Glomerular visceral epithelial cell (primary cell): ENCODE data around the gene CAMK2G.
"Not testable (repeated sequence)": the region's sequence is repeated elsewhere in the genome, so short reads cannot be mapped to it uniquely, and the experiment has no call there.

ENCODE experiments used
- DNase-seq: peaks from one replicate; pipeline ENCODE4 v3.0.0-alpha.2; 2016; ENCODE audit errors: extremely low spot score

The CAMK2G gene

GRCh38 chr10:73840056-73840402 is 34.3 kb downstream of the CAMK2G start:
- DNase-seq = no peak

DNA sequence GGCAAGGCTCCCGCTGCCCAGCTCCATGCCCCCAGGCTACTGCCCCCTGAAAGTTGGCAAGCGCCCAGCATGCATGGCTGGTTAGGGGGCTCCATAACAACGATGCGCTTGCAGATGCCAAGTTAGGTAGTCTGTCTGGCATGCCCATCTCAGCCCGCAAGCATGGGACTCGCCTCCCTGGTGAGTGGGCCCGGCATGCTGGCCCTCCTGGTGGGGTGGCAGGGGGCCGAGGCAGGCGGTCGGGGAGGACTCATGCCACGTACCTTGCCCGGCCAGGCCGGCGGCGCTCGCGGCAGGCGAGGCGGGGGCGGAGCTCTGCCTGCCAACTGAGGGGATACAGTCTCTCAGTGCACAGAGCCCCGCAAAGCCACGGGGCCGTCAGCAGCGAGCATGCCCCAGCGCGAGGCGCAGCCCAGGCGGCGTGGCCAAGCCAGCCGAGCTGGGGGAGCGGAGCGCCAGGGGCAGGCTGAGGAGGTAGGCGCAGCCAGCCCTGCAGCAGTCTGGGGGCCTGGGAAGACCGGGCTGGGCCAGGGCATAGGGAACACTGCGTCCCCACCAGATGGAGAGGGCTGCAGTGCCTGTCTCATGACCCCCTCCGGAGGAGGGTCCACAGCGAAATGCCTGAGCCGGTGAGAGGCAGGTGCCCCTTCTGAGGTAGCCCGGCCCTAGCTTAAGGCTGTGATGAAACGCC is 34.9 kb downstream of the CAMK2G start:
- no peak for DNase-seq

- DNase-seq = no peak
Observed at GRCh38 chr10:73838827-73839226, 35.5 kb downstream of the CAMK2G start.

GRCh38 chr10:73838008-73838567 is 36.3 kb downstream of the CAMK2G start:
- no peak for DNase-seq

GRCh38 chr10:73837072-73837471 is 37.3 kb downstream of the CAMK2G start:
- peak; percentile 52 for DNase-seq

GRCh38 chr10:73836427-73836980 is 37.9 kb downstream of the CAMK2G start:
- no peak for DNase-seq

DNA sequence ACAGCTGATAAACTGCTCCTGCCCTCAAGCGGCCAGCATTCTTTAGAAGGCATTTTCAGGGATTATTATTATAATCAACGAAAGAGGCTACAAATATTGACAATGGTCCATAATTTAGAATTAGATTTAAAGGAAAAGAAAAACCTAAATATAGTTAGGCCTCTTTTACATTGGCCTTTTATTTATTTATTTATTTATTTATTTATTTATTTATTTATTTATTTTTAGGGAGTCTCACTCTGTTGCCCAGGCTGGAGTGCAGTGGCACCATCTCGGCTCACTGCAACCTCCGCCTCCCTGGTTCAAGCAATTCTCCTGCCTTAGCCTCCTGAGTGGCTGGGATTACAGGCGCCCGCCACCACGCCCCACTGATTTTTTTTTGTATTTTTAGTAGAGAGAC is 45.3 kb downstream of the CAMK2G start:
- not testable (repeated sequence) for DNase-seq

- DNase-seq = peak; percentile 41
Observed at GRCh38 chr10:73828161-73828560, 46.2 kb downstream of the CAMK2G start.

GRCh38 chr10:73827346-73828089 is 46.8 kb downstream of the CAMK2G start:
- DNase-seq = peak; percentile 90

DNA sequence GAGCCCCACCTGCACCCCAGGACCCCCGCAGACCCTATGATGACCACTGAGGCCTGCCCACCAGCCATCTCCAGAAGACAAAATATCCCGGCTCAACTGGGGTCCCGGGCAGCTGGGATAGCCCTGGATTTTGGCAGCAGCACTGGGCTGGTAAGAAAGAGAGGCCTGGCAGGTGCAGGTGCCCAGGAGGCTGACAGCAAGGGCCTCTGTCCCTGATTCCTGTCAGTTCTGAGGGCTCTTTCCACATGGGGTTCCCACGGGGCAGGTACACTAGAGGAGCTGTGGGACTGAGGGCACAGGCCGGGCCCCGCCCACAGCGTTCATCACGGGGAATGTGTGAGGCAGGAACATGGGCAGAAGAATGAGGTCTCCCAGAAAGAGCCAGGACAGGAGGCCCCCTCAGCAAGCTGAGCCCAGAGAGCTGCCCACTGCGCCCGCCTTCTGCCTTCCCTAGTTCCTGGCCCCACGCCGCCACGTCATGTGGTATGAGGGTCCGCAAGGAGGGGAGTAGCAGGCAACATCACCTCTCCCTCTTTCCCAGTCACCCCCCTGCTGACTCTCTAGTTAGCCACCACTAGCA is 50.1 kb downstream of the CAMK2G start:
- no peak for DNase-seq

GRCh38 chr10:73823391-73823790 is 51.0 kb downstream of the CAMK2G start:
- DNase-seq = no peak

DNA sequence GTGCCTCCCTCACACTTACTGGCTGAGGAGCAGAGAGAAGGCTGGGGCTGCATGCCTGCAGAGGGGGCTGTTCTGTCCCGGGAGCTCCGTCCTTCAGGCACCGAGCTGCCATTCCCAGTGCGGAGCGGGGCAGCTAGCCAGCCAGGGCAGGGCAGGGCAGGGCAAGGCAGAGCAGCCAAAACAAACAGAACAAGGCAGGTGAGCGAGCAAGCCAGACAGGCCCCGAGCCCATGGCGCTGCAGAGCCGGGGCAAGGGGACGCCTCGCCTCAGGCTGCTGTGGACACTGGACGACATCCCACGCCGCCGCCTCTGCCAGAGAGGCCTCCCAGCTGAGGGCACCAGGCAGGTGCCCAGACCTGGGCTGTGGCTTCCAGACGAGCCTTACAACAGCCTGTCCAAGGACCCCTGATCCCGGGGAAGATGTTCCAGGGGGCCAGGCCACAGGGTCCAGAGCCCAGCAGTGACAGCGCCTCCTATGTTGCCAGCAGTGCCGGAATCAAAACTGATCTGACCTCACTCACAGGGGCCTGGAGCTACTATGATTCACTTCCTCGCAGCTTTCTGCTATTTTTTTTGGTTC is 54.8 kb downstream of the CAMK2G start:
- DNase-seq = no peak

DNA sequence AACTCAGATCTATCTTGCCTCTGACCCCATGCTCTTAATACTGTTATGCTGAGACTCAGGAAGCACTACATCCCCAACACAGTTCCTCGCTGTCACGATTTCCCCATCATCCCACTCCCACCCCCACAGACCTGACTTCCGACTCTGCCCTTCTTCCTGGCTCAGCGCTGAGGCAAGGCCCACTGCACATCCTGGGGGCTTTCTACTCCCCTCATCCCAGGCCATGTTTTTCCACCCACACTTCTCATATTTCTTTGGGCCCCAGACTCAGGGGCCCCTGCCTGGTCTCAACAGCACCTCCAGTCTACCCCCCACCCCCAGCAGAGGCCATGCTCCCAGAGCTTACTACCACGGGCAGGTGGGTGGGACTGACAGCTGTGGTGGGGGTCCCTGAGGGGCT is 55.3 kb downstream of the CAMK2G start:
- DNase-seq = no peak

- DNase-seq = no peak
Observed at GRCh38 chr10:73818402-73818801, 56.0 kb downstream of the CAMK2G start.

DNA sequence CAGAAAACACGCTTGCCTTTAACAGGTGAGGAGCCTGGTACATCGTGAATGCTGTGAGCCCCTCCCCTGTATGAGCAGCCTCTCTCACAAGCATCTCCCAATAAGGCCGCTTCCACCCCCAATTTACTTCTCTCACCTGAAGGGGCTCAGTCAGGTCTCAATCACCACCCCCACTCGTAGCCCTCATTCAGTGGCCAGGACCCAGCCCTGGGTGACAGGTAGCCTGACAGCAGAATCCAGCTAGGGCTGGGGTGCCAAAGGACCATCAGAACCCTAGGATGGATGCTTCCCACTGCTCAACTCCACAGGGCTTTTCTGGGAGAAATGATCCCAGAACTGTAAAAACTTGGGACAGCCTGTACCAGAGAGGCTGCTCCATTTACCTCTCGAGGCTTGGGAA is 56.5 kb downstream of the CAMK2G start:
- DNase-seq = no peak

GRCh38 chr10:73816917-73817729 is 57.2 kb downstream of the CAMK2G start:
- DNase-seq = no peak

- DNase-seq = no peak
Observed at GRCh38 chr10:73815719-73816030, 58.7 kb downstream of the CAMK2G start.

DNA sequence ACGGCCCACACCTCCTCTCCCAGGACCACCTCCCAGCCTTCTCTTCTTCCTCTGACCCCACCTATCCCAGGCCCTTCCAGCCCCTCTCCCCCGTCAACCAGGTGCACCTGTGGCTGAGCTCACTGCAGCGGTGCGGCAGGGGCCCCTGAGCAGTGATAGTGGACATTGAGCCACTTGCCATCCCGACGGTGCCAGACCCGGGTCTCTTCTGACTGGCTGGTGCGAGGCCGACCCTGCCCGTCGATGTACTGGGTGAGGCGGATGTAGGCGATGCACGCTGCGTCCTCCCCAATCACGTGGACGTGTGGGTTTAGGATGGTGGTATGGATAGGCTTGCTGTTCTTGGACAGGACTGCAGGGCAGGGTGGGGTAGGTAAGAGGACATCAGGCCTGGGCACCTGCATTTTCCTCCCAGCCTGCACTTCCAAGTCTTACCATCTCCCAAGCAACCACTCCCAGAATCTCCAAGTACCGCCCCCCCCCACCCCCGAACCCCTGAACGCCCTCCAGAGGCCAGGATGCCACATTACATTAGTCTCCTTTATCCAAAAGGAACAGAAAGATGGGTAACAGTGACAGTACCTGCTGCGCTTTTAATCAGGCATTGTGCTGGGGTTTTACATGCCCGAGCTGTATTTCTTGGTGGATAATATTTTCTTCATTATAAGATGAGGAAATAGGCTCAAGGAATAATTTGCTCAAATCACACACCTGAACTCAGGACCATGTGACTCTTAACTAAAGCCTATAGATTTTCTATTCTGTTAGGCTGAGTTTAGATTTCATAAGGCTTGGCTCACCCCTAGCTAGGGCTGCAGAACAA is 59.2 kb downstream of the CAMK2G start:
- DNase-seq = peak; percentile 32

GRCh38 chr10:73814276-73814895 is 60.0 kb downstream of the CAMK2G start:
- no peak for DNase-seq

- DNase-seq = no peak
Observed at GRCh38 chr10:73813333-73813732, 61.0 kb downstream of the CAMK2G start.
